Stomach (tissue), 9 donors: ENCODE results near the gene RAI14. TPM values are rescaled to one million over a fixed set of nuclear protein-coding genes. Genes with fewer than 3 reads are reported as not detected.
A peak's percentile ranks its signal among the peaks of the same experiment; 100 is the strongest.

Experiments used
- DNase-seq, 2 donors: peaks; one replicate each; pipeline versions ENCODE4 v3.0.0 to v3.0.0-alpha.2; 2013 to 2019
- H3K27ac ChIP-seq, 5 donors: fragments of 200-600 bp in 4 of 5; sonication (generic) in 4 of 5; one replicate each; pipeline ENCODE4 v1.5.1; 2013 to 2019; ENCODE audit warnings: mild to moderate bottlenecking in 1 of 5, moderate library complexity in 1 of 5
- H3K27me3 ChIP-seq, 3 donors: fragments of 200-600 bp; sonication (generic); one replicate each; pipeline ENCODE4 v1.5.1; 2017 to 2019; ENCODE audit warnings: mixed run types in 1 of 3
- H3K36me3 ChIP-seq, 4 donors: fragments of 200-600 bp; sonication (generic); 1 replicate in 3 of 4; 2 replicates in 1 of 4; pipeline ENCODE4 v1.5.1; 2016 to 2019
- H3K4me1 ChIP-seq, 4 donors: fragments of 200-600 bp; sonication (generic); one replicate each; pipeline ENCODE4 v1.5.1; 2016 to 2019
- H3K4me3 ChIP-seq, 4 donors: fragments of 200-600 bp; sonication (generic) in 3 of 4; one replicate each; pipeline ENCODE4 v1.5.1; 2016 to 2019; ENCODE audit warnings: mild to moderate bottlenecking in 1 of 4
- H3K9me3 ChIP-seq, 4 donors: fragments of 200-600 bp; sonication (generic); one replicate each; pipeline ENCODE4 v1.5.1; 2016 to 2019
- CTCF ChIP-seq, 7 experiments: fragments of 450-650 bp in 4 of 7; fragments of 200-600 bp in 3 of 7; sonication (generic) in 3 of 7; IDR thresholded peaks; one replicate each; pipeline ENCODE4 v1.5.1; 2016 to 2019; ENCODE audit warnings: antibody characterized with exemption in 7 of 7, control low read depth in 2 of 7, mild to moderate bottlenecking in 1 of 7
- EP300 ChIP-seq: sonication (generic); formaldehyde crosslinking; IDR thresholded peaks from one replicate; pipeline ENCODE4 v1.6.1; 2017; ENCODE audit warnings: antibody characterized with exemption
- POLR2A ChIP-seq, 4 donors: fragments of 450-650 bp; IDR thresholded peaks; one replicate each; pipeline ENCODE4 v1.6.1; 2016; ENCODE audit warnings: antibody characterized with exemption in 4 of 4, control low read depth in 2 of 4, mild to moderate bottlenecking in 1 of 4, moderate library complexity in 1 of 4
- POLR2AphosphoS5 ChIP-seq, 3 donors: sonication (generic); formaldehyde crosslinking; IDR thresholded peaks; one replicate each; pipeline ENCODE4 v1.6.1; 2016; ENCODE audit warnings: antibody characterized with exemption in 3 of 3
- WGBS, 5 donors: extraction: QIAGEN DNeasy Blood & Tissue Kit in 3 of 5; methylation state at CpG; one replicate each; pipeline versions ENCODE4 v1.1.5 to v1.1.7; 2013 to 2018; 5-methylcytosine and 5-hydroxymethylcytosine counted together
- intact Hi-C: fragments of 100-400 bp; cut with DNase I; formaldehyde crosslinking; loops from one replicate; pipeline ENCODE4 v1.15.1; 2023; ENCODE audit warnings: low total_unique reads
- polyA plus RNA-seq, 3 donors: library from polyadenylated mRNA; stranded (reverse); fragments of 200-250 nt; gene quantifications; one replicate each; pipeline ENCODE4 v1.2.3, GENCODE V29; 2013
- total RNA-seq, 5 donors: library from RNA; depleted of rRNA; stranded (reverse); fragments of >200 nt; gene quantifications; one replicate each; pipeline versions ENCODE4 v1.1.0 to v1.2.3, GENCODE V29; 2014 to 2016
- donor health status: healthy with polysubstance abuse.
- donor health status: Bipolar disorder and iron deficiency.
- donor health status: healthy.

RAI14 gene
- total and polyA plus RNA-seq, 8 donors: 5.1 to 62.4 (median 24.1) TPM

- H3K9me3 ChIP-seq: no peaks in the 10 kb centered on the region
- H3K4me3 ChIP-seq: no peak overlapping the region
- TF ChIP-seq POLR2A (IDR thresholded peaks at IDR 0.05) (no peak), POLR2AphosphoS5 (IDR thresholded peaks at IDR 0.05) (no peak), CTCF (IDR thresholded peaks at IDR 0.05) (no peak), EP300 (no peak)
- WGBS, 5 donors: 63 to 85% (median 80%) methylated on average over 5 of the region's 5 CpGs
- H3K36me3 ChIP-seq: no peaks in the 10 kb centered on the region
- peaks cover 4 to 19% (median 13%) of the 10 kb centered on the region in 4 donors for H3K4me1 ChIP-seq
- H3K27ac ChIP-seq: no peak overlapping the region
- intact Hi-C loops: no loop called here
- no peak for DNase-seq
- H3K27me3 ChIP-seq: peaks cover 0 to 13% (median 0%) of the 10 kb centered on the region in 3 donors
Measured at GRCh38 chr5:34652466-34652865, 3.7 kb upstream of the RAI14 start.

- Histone ChIP-seq H3K4me1 (peaks cover 6 to 23% (median 17%) of the 10 kb centered on the region in 4 donors), H3K27ac (no peak overlapping the region), H3K27me3 (peaks cover 0 to 13% (median 0%) of the 10 kb centered on the region in 3 donors), H3K9me3 (no peaks in the 10 kb centered on the region), H3K4me3 (no peak overlapping the region), H3K36me3 (no peaks in the 10 kb centered on the region)
- no peak for TF ChIP-seq CTCF (IDR thresholded peaks at IDR 0.05)
- TF ChIP-seq EP300: no peak
- no peak for TF ChIP-seq POLR2AphosphoS5 (IDR thresholded peaks at IDR 0.05)
- TF ChIP-seq POLR2A (IDR thresholded peaks at IDR 0.05): no peak
- intact Hi-C loops: no loop called here
- DNase-seq: peak in 1 of 2 donors; percentile 35
Measured at GRCh38 chr5:34652914-34653313, 3.2 kb upstream of the RAI14 start.

- intact Hi-C loops: no loop called here
- TF ChIP-seq POLR2A (IDR thresholded peaks at IDR 0.05): no peak
- no peak for TF ChIP-seq CTCF (IDR thresholded peaks at IDR 0.05)
- TF ChIP-seq EP300: no peak
- TF ChIP-seq POLR2AphosphoS5 (IDR thresholded peaks at IDR 0.05): no peak
Measured at GRCh38 chr5:34653708-34654107, 2.4 kb upstream of the RAI14 start.

GRCh38 chr5:34655354-34655991 is 655 bp upstream of the RAI14 start:
- Histone ChIP-seq H3K36me3 (no peaks in the 10 kb centered on the region), H3K27me3 (peaks cover 0 to 13% (median 0%) of the 10 kb centered on the region in 3 donors), H3K4me1 (peaks cover 6 to 32% (median 28%) of the 10 kb centered on the region in 4 donors), H3K4me3 (peak overlapping the region; percentile 65 to 95 (median 92)), H3K27ac (peak overlapping the region; percentile 95 to 99 (median 97)), H3K9me3 (no peaks in the 10 kb centered on the region)
- WGBS, 5 donors: 0 to 2% (median 1%) methylated on average over 16 of the region's 16 CpGs
- TF ChIP-seq EP300 (no peak), POLR2AphosphoS5 (IDR thresholded peaks at IDR 0.05) (peak; percentile 50 to 67 (median 59)), CTCF (IDR thresholded peaks at IDR 0.05) (no peak)
- intact Hi-C loops: no loop called here
- DNase-seq: peak; percentile 58 to 89

More at GRCh38 chr5:34653708-34654107, 2.4 kb upstream of the RAI14 start:
- no peak overlapping the region for H3K27ac ChIP-seq
- peaks cover 6 to 30% (median 25%) of the 10 kb centered on the region in 4 donors for H3K4me1 ChIP-seq
- H3K27me3 ChIP-seq: peaks cover 0 to 13% (median 0%) of the 10 kb centered on the region in 3 donors
- H3K36me3 ChIP-seq: no peaks in the 10 kb centered on the region
- DNase-seq: no peak
- H3K4me3 ChIP-seq: no peak overlapping the region
- no peaks in the 10 kb centered on the region for H3K9me3 ChIP-seq
